Stimulated activated CD8-positive, alpha-beta memory T cell treated with anti-CD3 and anti-CD28 coated beads, Interleukin-15, amount 100 ng/mL, for 1 hour (primary cell): Measurements from ENCODE around the gene IFNW1.

Experiments
- DNase-seq: peaks from one replicate; pipeline ENCODE4 v3.0.0-alpha.2; 2020; ENCODE audit warnings: low read depth

Gene IFNW1

DNA sequence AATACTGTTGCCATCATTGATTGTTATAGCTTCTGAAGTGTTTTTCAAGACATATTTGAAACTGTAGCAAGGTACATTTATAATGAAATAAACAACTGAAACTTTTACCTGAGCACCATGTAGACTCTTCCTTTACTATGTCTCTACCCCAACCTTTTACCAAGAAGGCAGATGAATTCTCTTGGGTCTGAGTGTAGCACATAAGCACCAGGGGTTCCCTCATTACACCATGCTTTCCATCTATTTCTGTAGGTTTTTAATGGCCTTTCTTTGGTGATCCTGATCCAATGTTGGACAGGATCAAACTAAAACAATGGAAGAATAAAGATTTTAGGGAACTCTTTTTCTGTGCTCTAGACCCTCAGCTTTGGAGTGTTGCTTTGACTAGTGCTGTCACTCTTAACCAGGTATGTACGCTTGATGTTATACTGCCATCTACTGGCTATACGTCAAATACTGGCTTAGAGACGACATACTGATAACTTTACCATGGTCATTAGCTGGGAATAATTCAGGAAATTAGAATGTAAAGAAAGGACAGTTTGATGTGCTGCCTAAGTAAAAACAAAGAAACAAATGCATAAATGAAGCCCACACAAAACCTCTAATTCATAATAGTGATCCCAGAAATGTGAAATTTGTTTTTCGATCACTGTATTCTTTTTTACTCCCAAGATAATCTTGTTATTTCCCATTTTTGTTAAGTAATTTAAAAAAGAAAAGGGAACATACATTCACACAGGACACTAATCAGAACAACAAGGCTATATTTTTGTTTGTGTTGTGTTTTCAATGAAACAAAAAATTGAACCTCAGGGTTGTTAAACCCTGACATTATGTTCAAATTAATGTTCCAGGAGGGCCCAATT lies 30.7 kb downstream of the IFNW1 start:
- no peak for DNase-seq

DNA sequence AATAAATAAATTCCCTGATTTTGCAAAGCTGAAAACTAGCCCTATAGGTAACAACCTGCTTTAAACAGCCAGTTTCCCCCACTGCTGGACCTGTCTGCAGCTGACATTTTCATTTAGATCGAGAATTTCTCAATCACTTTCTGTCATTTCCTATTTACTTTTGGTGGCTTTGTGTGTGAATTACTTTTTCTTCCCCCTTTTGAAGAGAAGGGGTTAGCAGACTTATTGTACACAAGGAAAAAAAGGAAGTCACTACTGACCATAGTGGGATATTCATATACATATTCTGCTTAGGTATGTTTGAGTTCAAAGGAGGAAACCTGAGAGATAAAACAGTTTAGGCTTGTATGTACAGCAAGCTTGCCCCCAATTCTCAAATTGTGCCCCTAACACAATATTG lies 36.8 kb downstream of the IFNW1 start:
- no peak for DNase-seq

DNA sequence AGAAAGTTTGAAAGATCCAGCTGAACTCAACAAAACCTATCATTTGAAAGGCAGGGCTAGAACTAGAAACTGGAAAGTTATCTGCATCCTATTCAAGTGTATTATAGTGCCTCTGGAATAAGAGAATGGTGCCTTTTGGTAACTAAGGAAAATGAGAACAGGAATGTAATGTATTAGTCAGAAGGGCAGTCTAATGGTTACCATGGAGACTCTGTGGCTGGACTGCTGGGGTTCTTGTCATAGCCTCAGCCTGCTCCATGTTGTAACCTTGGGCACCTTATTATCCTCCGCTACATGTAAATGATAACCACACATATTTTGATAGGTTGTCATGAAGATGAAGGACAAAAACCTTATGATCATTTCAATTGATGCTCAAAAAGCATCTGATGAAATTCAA lies 39.3 kb downstream of the IFNW1 start:
- no peak for DNase-seq

DNA sequence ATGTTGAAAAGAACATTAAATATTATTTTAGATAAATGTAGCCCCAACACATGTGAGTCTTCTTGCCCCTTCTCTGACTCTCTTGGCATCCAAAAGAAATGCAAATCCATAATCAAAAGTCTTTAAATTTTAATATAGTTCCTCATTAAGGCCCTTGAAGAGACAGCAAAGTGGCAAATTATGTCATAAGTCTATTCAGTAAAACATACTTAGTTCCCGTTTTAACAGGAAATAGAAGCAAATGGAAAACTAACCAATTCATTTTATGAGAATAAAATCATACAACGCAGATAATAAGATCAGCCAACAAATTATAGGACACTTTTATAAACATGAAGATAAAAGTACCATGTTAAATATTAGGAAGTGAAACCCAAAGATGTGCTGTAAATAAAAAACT lies 43.8 kb downstream of the IFNW1 start:
- no peak for DNase-seq

DNA sequence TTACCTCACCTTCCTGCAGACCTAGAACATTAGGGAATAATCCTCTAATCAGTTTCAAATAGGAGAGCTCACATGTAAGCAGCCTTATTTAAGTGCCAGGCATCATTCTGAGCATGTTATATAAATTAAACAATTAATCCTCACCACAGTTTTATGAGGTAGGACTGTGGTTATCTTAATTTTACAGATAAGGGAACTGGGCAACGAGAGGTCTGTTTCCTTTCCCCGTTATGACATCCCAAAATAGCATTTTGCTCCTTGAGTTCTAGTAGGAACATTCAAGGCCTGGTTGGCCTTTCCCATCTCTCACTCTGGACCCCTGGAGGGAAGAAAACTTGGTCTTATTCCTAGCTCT lies 44.8 kb downstream of the IFNW1 start:
- DNase-seq = no peak

DNA sequence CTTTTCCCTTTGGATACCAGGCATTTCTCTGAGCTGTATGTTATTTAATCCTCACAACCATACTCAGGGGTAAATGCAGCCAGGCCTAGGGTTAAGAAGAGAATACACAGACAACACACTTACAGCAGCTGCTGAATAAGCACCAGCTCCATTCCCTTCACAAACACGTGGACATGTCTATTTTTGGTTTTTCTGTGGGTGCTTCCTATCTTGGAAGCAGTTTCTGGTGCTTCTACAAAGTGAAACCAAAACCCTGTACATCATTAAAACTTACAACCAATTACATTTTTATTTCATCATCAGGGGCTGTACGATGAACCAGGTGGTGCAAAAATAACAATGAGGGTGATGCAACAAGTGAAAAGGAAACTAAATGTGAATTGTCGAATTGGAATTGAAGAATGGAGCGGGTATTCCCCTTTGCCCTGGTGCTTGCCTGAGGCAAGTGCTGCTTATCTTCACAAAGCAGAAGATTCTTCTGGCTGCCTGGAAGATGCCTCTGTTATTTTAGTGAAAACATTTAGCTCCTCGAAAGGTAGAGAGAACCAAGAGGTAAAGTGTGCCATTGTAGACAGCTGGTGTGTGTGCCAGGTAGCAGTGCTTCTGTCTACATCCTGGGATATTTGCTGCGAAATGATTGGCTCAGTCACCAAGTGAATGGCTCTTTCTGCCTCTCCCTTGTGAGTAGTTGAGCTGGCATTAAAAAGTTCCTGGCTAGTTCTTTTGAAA lies 45.3 kb downstream of the IFNW1 start:
- DNase-seq = no peak

DNA sequence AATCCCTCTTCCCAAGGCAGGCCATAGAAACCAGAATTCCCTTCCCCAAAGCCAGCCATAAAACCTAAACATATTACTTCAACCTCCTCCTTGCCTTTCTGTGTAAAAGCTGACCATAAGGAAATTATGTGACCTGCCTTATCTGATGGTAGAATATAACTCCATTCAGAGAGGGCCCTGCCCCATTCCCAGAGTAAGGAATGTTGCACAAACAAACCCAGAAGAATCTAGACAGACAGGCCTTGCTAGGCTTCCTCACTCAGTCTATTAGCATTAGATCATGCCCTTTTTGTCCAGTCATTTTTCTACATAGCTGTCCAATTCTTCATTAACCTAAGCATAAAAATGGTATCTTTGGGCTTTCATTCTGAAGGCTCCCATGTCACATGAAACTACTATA lies 46.1 kb downstream of the IFNW1 start:
- DNase-seq = no peak
